GM12873 (cell line): ENCODE data around the gene LFNG.

Source experiments
- CTCF ChIP-seq: IDR thresholded peaks from 2 replicates; pipeline ENCODE4 v1.5.1; 2012; ENCODE audit warnings: low read depth, mild to moderate bottlenecking, moderate library complexity, low read length, control low read depth; ENCODE audit not compliant: insufficient read depth; ENCODE audit errors: missing control alignments

Gene LFNG

GRCh38 chr7:2566348-2566889 is 46.8 kb downstream of the LFNG start:
- no peak for TF ChIP-seq CTCF

GRCh38 chr7:2566890-2567678 is 47.5 kb downstream of the LFNG start:
- peak; percentile 50 for TF ChIP-seq CTCF

- peak; percentile 49 for TF ChIP-seq CTCF
These were observed 48.2 kb downstream of the LFNG start for GRCh38 chr7:2567679-2568278.

- TF ChIP-seq CTCF = no peak
These were observed 49.1 kb downstream of the LFNG start for GRCh38 chr7:2568521-2569223.

- TF ChIP-seq CTCF = no peak
These were observed 49.8 kb downstream of the LFNG start for GRCh38 chr7:2569421-2569820.

GRCh38 chr7:2570021-2570420 is 50.4 kb downstream of the LFNG start:
- no peak for TF ChIP-seq CTCF

GRCh38 chr7:2571409-2571808 is 51.8 kb downstream of the LFNG start:
- no peak for TF ChIP-seq CTCF
